H1 (cell line): ENCODE data around the gene USH1G. TPM values are rescaled to one million over a fixed set of nuclear protein-coding genes. Genes with fewer than 3 reads are reported as not detected.

Source experiments
- CTCF ChIA-PET: fragments of 300-600 bp; sonication (Branson Sonifier 250); formaldehyde crosslinking; loops from one replicate; lab custom pipeline; 2021; ENCODE audit not compliant: partially characterized antibody; lab: Charles Lee
- POLR2A ChIA-PET: fragments of 300-600 bp; sonication (Branson Sonifier 250); formaldehyde crosslinking; loops from one replicate; lab custom pipeline; 2021; ENCODE audit warnings: inconsistent platforms; ENCODE audit not compliant: partially characterized antibody; lab: Charles Lee
- DNase-seq, 2 experiments: peaks; one replicate each; pipeline versions ENCODE4 v3.0.0 to v3.0.0-alpha.2; 2010 to 2022; ENCODE audit warnings: low spot score in 2 of 2, low read depth in 1 of 2, mixed read lengths in 1 of 2
- FAIRE-seq: peaks from 2 replicates; lab custom pipeline; 2011; peaks lifted over from hg19 to GRCh38; lab: Jason Lieb, UNC
- H2AFZ ChIP-seq: 2 replicates; pipeline ENCODE4 v1.8.1; 2012; ENCODE audit warnings: low read length, inconsistent platforms
- H2AK5ac ChIP-seq: 2 replicates; pipeline ENCODE4 v1.6.1; 2013; ENCODE audit warnings: low read depth, low read length
- H2BK120ac ChIP-seq: replicated peaks from 2 replicates; pipeline ENCODE3; 2013; ENCODE audit warnings: low read depth, low read length, inconsistent platforms
- H2BK12ac ChIP-seq: 2 replicates; pipeline ENCODE4 v1.6.1; 2013; ENCODE audit warnings: low read depth, low read length
- H2BK15ac ChIP-seq: 2 replicates; pipeline ENCODE4 v1.6.1; 2013; ENCODE audit warnings: low read length
- H2BK20ac ChIP-seq: 2 replicates; pipeline ENCODE4 v1.6.1; 2013; ENCODE audit warnings: low read length
- H2BK5ac ChIP-seq: 2 replicates; pipeline ENCODE4 v1.6.1; 2013; ENCODE audit warnings: low read depth, low read length
- H3K14ac ChIP-seq: 2 replicates; pipeline ENCODE4 v1.6.1; 2013; ENCODE audit warnings: inconsistent platforms; ENCODE audit not compliant: insufficient read length
- H3K18ac ChIP-seq: 2 replicates; pipeline ENCODE4 v1.6.1; 2013; ENCODE audit warnings: low read length; ENCODE audit errors: extremely low read depth
- H3K23ac ChIP-seq: 2 replicates; pipeline ENCODE4 v1.6.1; 2013; ENCODE audit warnings: inconsistent platforms; ENCODE audit not compliant: insufficient read length
- H3K23me2 ChIP-seq: 2 replicates; pipeline ENCODE4 v1.6.1; 2013; ENCODE audit warnings: low read depth, low read length
- H3K27ac ChIP-seq: 2 replicates; pipeline ENCODE4 v1.6.1; 2011; ENCODE audit warnings: low read depth, low read length, inconsistent platforms
- H3K27me3 ChIP-seq, 4 experiments: replicated peaks in 1 of 4; 1 replicate in 1 of 4; 2 replicates in 3 of 4; pipeline versions ENCODE4 v1.6.1 to v1.8.1; 2011 to 2013; ENCODE audit warnings: low read length in 3 of 4, mild to moderate bottlenecking in 3 of 4, inconsistent platforms in 2 of 4, mixed read lengths in 2 of 4, moderate library complexity in 1 of 4; ENCODE audit not compliant: control insufficient read depth in 3 of 4, insufficient read depth in 3 of 4; ENCODE audit errors: extremely low read depth in 1 of 4
- H3K36me3 ChIP-seq, 4 experiments: 2 replicates each; pipeline versions ENCODE4 v1.6.1 to v1.8.1; 2011 to 2013; ENCODE audit warnings: mild to moderate bottlenecking in 4 of 4, low read length in 3 of 4, moderate library complexity in 2 of 4, control low read depth in 1 of 4, inconsistent platforms in 1 of 4; ENCODE audit not compliant: insufficient read depth in 4 of 4, control insufficient read depth in 2 of 4
- H3K4ac ChIP-seq: replicated peaks from 2 replicates; pipeline ENCODE3; 2013; ENCODE audit warnings: low read length, low read depth, mixed read lengths, inconsistent platforms; ENCODE audit not compliant: insufficient read length
- H3K4me1 ChIP-seq, 4 experiments: replicated peaks in 1 of 4; 1 replicate in 1 of 4; 2 replicates in 3 of 4; pipeline versions ENCODE4 v1.6.1 to v1.8.1; 2011 to 2013; ENCODE audit warnings: low read length in 3 of 4, inconsistent platforms in 2 of 4, mixed read lengths in 1 of 4; ENCODE audit not compliant: insufficient read depth in 4 of 4, control insufficient read depth in 3 of 4
- H3K4me2 ChIP-seq, 2 experiments: 2 replicates each; pipeline versions ENCODE4 v1.6.1 to v1.8.1; 2011 to 2013; ENCODE audit warnings: low read depth in 2 of 2, low read length in 2 of 2, control low read depth in 1 of 2, inconsistent platforms in 1 of 2, mild to moderate bottlenecking in 1 of 2; ENCODE audit not compliant: insufficient read depth in 1 of 2
- H3K4me3 ChIP-seq, 4 experiments: fragments of 200-600, 300-600 bp in 1 of 4; sonication (generic), shearing (Covaris generic), sonication (Bioruptor Twin) in 1 of 4; 2 replicates each; pipeline versions ENCODE4 v1.5.1 to v1.8.1; 2011 to 2016; ENCODE audit warnings: low read length in 4 of 4, low read depth in 3 of 4, control low read depth in 2 of 4, inconsistent platforms in 2 of 4, mild to moderate bottlenecking in 2 of 4, mixed read lengths in 1 of 4, moderate library complexity in 1 of 4; ENCODE audit not compliant: insufficient read depth in 2 of 4; ENCODE audit errors: extremely low read depth in 1 of 4
- H3K56ac ChIP-seq: replicated peaks from 2 replicates; pipeline ENCODE3; 2013; ENCODE audit warnings: low read depth, mild to moderate bottlenecking, mixed read lengths, low read length, inconsistent platforms; ENCODE audit not compliant: insufficient read length
- H3K79me1 ChIP-seq: 2 replicates; pipeline ENCODE4 v1.6.1; 2013; ENCODE audit warnings: low read depth, low read length, control low read depth
- H3K79me2 ChIP-seq, 2 experiments: 2 replicates each; pipeline versions ENCODE4 v1.6.1 to v1.8.1; 2012 to 2013; ENCODE audit warnings: low read length in 2 of 2, mild to moderate bottlenecking in 2 of 2, inconsistent platforms in 1 of 2; ENCODE audit not compliant: insufficient read depth in 2 of 2, control insufficient read depth in 1 of 2
- H3K9ac ChIP-seq, 4 experiments: replicated peaks in 1 of 4; 1 replicate in 1 of 4; 2 replicates in 3 of 4; pipeline versions ENCODE4 v1.6.1 to v1.8.1; 2011 to 2013; ENCODE audit warnings: low read depth in 3 of 4, low read length in 3 of 4, control low read depth in 2 of 4, mild to moderate bottlenecking in 2 of 4, moderate library complexity in 2 of 4, inconsistent platforms in 1 of 4; ENCODE audit errors: extremely low read depth in 1 of 4
- H3K9me3 ChIP-seq, 2 experiments: 2 replicates each; pipeline versions ENCODE4 v1.6.1 to v1.8.1; 2012 to 2013; ENCODE audit warnings: mild to moderate bottlenecking in 2 of 2, moderate library complexity in 2 of 2, control low read depth in 1 of 2, inconsistent platforms in 1 of 2, low read depth in 1 of 2, low read length in 1 of 2, mixed read lengths in 1 of 2; ENCODE audit not compliant: insufficient read depth in 2 of 2
- H4K20me1 ChIP-seq, 2 experiments: replicated peaks in 1 of 2; 2 replicates each; pipeline versions ENCODE3 to v1.8.1; 2011 to 2013; ENCODE audit warnings: inconsistent platforms in 2 of 2, low read length in 2 of 2, mild to moderate bottlenecking in 1 of 2; ENCODE audit not compliant: insufficient read depth in 2 of 2, control insufficient read depth in 1 of 2
- H4K5ac ChIP-seq: 2 replicates; pipeline ENCODE4 v1.6.1; 2013; ENCODE audit warnings: low read length, low read depth, mixed read lengths, inconsistent platforms; ENCODE audit not compliant: insufficient read length
- H4K8ac ChIP-seq: 2 replicates; pipeline ENCODE4 v1.8.0; 2013; ENCODE audit warnings: mild to moderate bottlenecking, moderate library complexity, low read length, inconsistent platforms; ENCODE audit not compliant: insufficient read depth; ENCODE audit errors: extremely low read depth
- H4K91ac ChIP-seq: replicated peaks from 2 replicates; pipeline ENCODE3; 2013; ENCODE audit warnings: low read length, mixed read lengths, inconsistent platforms; ENCODE audit not compliant: insufficient read length
- POLR2AphosphoS5 ChIP-seq: IDR thresholded peaks from 2 replicates; pipeline ENCODE4 v1.6.1; 2011; ENCODE audit warnings: low read depth, low read length
- WGBS, 2 experiments: shearing (Covaris generic) in 1 of 2; methylation state at CpG; one replicate each; pipeline versions ENCODE4 v1.1.6 to v1.1.7; 2013 to 2015; ENCODE audit warnings: low lambda C conversion rate in 2 of 2, mixed read lengths in 2 of 2, inconsistent platforms in 1 of 2, low coverage in 1 of 2, missing lambda C conversion rate in 1 of 2; ENCODE audit not compliant: insufficient replicate concordance in 2 of 2, insufficient coverage in 1 of 2, insufficient read length in 1 of 2; ENCODE audit errors: extremely low coverage in 1 of 2, missing lambda C conversion rate in 1 of 2; 5-methylcytosine and 5-hydroxymethylcytosine counted together
- polyA plus RNA-seq, 7 experiments: library from polyadenylated mRNA; depleted of rRNA in 3 of 7; stranded (reverse) in 5 of 7; unstranded in 2 of 7; fragments of >200 nt in 5 of 7; fragments of 200-250 nt in 2 of 7; gene quantifications; 1 replicate in 5 of 7; 2 replicates in 1 of 7; 4 replicates in 1 of 7; pipeline versions ENCODE4 v1.2.1 to v1.2.3, GENCODE V29; 2011 to 2013; ENCODE audit warnings: missing spikeins in 2 of 7, mixed read lengths in 2 of 7
- total RNA-seq: library from RNA; stranded (reverse); fragmentation: NEBNext Ultra II Directional; extraction: Animal tissue kit (Norgen Biotek cat#: 25700); gene quantifications from 2 replicates; pipeline ENCODE4 v1.2.1, GENCODE V29; 2021

The USH1G gene
- total and polyA plus RNA-seq, 2 of the 8 experiments (the other 6 are each of a cell fraction or from before 2014, with no cell fraction given), result 1.6 to 4.3 TPM

DNA sequence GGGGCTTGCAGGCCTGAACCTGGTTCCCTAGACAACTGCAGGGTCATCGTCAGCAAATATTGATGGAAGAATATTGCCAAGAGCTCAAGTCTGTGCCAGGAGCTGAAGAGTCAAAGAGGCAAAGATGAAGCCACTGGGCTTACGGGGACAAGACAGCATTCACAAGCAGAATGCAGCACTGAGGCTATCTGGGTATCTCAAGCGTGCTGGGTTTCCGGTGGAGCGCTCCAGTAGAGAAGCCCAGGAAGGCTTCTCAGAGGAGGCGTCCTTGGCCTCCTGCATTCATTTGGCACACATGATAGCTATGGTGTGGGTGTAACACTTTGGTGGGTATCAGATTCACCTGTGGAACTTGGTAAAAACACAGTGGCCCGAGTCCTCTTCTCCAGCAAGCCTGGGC, 32.5 kb downstream of the USH1G start:
- no peak overlapping the region for H2BK12ac ChIP-seq
- H3K4me2 ChIP-seq, result no peak overlapping the region
- no peak overlapping the region for H3K4ac ChIP-seq
- ChIA-PET POLR2A (interaction anchor here (1.0 to 1.8 kb wide), 2 partner anchors 14 to 18 kb away, joined by 4 to 5 read pairs; partner anchors contain the start of gene FDXR), CTCF (interaction anchor here (0.6 to 2.5 kb wide), 10 partner anchors 10 to 891 kb away, joined by 3 to 12 read pairs (median 4); no protein-coding TSS in a partner anchor)
- peaks cover 13% of the 10 kb centered on the region for H3K23me2 ChIP-seq
- H4K8ac ChIP-seq, result no peak overlapping the region
- H3K18ac ChIP-seq, result no peak overlapping the region
- H3K27ac ChIP-seq, result no peak overlapping the region
- no peak overlapping the region for H4K5ac ChIP-seq
- FAIRE-seq (no peak), DNase-seq (no peak)
- H3K36me3 ChIP-seq, result no peaks in the 10 kb centered on the region
- 86% methylated on average over 7 of the region's 7 CpGs; no CpG with 5 or more reads in 1 of the 2 experiments for whole genome bisulfite sequencing, 2 experiments
- H2BK5ac ChIP-seq, result no peak overlapping the region
- H2AFZ ChIP-seq, result no peak overlapping the region
- H2AK5ac ChIP-seq, result no peak overlapping the region
- H3K9ac ChIP-seq, result no peak overlapping the region
- no peak overlapping the region for H3K14ac ChIP-seq
- peaks cover 0 to 2% of the 10 kb centered on the region in 2 experiments for H4K20me1 ChIP-seq
- peaks cover 0 to 10% (median 4%) of the 10 kb centered on the region in 4 experiments; a peak in 4 of 7 replicates for H3K4me1 ChIP-seq
- H2BK15ac ChIP-seq, result no peak overlapping the region
- no peak overlapping the region for H4K91ac ChIP-seq
- H3K56ac ChIP-seq, result no peak overlapping the region
- no peak overlapping the region for H3K23ac ChIP-seq
- no peak overlapping the region for H3K4me3 ChIP-seq
- TF ChIP-seq POLR2AphosphoS5, result no peak
- no peaks in the 10 kb centered on the region for H3K79me2 ChIP-seq
- no peak overlapping the region for H2BK20ac ChIP-seq
- no peak overlapping the region for H2BK120ac ChIP-seq
- H3K27me3 ChIP-seq, result peaks cover 16 to 37% (median 31%) of the 10 kb centered on the region in 4 experiments; a peak in 6 of 7 replicates
- H3K79me1 ChIP-seq, result no peaks in the 10 kb centered on the region
- H3K9me3 ChIP-seq, result no peaks in the 10 kb centered on the region
